Astrocyte of the spinal cord (primary cell): Measurements from ENCODE around the gene NEU3.
"Not testable (repeated sequence)": the region's sequence is repeated elsewhere in the genome, so short reads cannot be mapped to it uniquely, and the experiment has no call there.

Experiments
- DNase-seq: peaks from one replicate; pipeline ENCODE4 v3.0.0; 2011; ENCODE audit warnings: low read depth, low spot score
- H3K4me3 ChIP-seq: 2 replicates; pipeline ENCODE4 v1.5.1; 2011; ENCODE audit warnings: low read depth, mild to moderate bottlenecking, low read length, moderate library complexity
- in situ Hi-C: cut with HindIII; loops from 2 replicates; pipeline ENCODE4 v1.10.0; 2017; ENCODE audit warnings: low sequenced_read_pairs
- TF ChIP-seq, protein P1 (sequence below): IDR thresholded peaks from 2 replicates; pipeline ENCODE4 v1.5.1; 2012; ENCODE audit warnings: low read depth, mild to moderate bottlenecking, low read length, inconsistent platforms

NEU3 gene

GRCh38 chr11:74980634-74981033, 8.1 kb upstream of the NEU3 start:
- TF ChIP-seq, protein P1, sequence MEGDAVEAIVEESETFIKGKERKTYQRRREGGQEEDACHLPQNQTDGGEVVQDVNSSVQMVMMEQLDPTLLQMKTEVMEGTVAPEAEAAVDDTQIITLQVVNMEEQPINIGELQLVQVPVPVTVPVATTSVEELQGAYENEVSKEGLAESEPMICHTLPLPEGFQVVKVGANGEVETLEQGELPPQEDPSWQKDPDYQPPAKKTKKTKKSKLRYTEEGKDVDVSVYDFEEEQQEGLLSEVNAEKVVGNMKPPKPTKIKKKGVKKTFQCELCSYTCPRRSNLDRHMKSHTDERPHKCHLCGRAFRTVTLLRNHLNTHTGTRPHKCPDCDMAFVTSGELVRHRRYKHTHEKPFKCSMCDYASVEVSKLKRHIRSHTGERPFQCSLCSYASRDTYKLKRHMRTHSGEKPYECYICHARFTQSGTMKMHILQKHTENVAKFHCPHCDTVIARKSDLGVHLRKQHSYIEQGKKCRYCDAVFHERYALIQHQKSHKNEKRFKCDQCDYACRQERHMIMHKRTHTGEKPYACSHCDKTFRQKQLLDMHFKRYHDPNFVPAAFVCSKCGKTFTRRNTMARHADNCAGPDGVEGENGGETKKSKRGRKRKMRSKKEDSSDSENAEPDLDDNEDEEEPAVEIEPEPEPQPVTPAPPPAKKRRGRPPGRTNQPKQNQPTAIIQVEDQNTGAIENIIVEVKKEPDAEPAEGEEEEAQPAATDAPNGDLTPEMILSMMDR = no peak
- DNase-seq = no peak
- no peak overlapping the region for H3K4me3 ChIP-seq
- in situ Hi-C loops = no loop called here

GRCh38 chr11:74981888-74982287, 6.8 kb upstream of the NEU3 start:
- H3K4me3 ChIP-seq = no peak overlapping the region
- TF ChIP-seq, protein P1 = no peak
- no peak for DNase-seq
- in situ Hi-C loops = no loop called here

GRCh38 chr11:74984070-74984469, 4.7 kb upstream of the NEU3 start:
- DNase-seq = no peak
- in situ Hi-C loops = no loop called here
- TF ChIP-seq, protein P1 = no peak
- no peak overlapping the region for H3K4me3 ChIP-seq

GRCh38 chr11:74984730-74985129, 4.0 kb upstream of the NEU3 start:
- DNase-seq = no peak
- TF ChIP-seq, protein P1 = no peak
- in situ Hi-C loops = no loop called here
- no peak overlapping the region for H3K4me3 ChIP-seq

DNA sequence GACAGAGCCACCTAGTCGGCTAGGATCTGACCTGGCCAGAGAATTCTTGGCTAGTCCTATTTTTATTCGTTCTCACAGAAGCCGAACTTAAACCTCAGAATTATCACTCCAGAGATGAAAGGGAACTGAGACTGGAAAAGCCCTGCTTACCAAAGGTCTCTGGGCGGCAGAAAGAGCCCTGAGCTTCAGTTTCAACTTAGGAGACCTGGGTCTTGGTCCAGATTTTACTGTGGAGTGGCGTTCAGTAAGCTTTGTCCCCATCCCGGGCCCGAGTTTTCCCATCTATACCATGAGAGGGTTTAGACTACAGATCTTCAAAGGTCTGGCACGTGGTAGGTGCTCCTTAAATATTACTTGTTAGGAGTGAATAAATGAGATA, 516 bp downstream of the NEU3 start:
- in situ Hi-C loops = no loop called here
- peak overlapping the region; percentile 78 for H3K4me3 ChIP-seq
- DNase-seq = peak; percentile 13
- TF ChIP-seq, protein P1 = no peak

DNA sequence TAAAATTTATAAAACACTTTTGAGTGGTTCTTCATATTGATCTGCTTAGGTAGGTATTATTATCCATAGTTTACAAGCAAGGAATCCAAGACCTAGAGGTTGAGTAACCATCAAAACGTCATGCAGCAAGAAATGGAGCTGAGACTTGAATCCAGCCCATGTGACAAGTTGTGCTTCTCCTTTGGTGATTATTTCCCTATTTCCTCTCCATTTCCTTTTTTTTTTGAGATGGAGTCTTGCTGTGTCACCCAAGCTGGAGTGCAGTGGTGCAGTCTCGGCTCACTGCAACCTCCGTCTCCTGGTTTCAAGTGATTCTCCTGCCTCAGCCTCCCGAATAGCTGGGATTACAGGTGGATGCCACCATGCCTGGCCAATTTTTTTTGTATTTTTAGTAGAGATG, 1.4 kb downstream of the NEU3 start:
- H3K4me3 ChIP-seq, DNase-seq, in situ Hi-C loops: not testable (repeated sequence)

GRCh38 chr11:74990941-74991340, 2.2 kb downstream of the NEU3 start:
- no peak for DNase-seq
- TF ChIP-seq, protein P1 = no peak
- H3K4me3 ChIP-seq = no peak overlapping the region
- in situ Hi-C loops = no loop called here
